Stimulated activated CD4-positive, alpha-beta T cell treated with anti-CD3 and anti-CD28 coated beads, Interleukin-15, amount 100 ng/mL, for 48 hours (primary cell): Measurements from ENCODE around the gene LRP1-AS.

Experiments used
- DNase-seq, 2 donors: peaks; one replicate each; pipeline ENCODE4 v3.0.0-alpha.2; 2020; ENCODE audit warnings: low read depth in 2 of 2

The LRP1-AS gene

GRCh38 chr12:57098546-57098945, 48.9 kb downstream of the LRP1-AS start:
- DNase-seq = no peak

- no peak for DNase-seq
Measured at GRCh38 chr12:57097554-57097835, 49.9 kb downstream of the LRP1-AS start.

DNA sequence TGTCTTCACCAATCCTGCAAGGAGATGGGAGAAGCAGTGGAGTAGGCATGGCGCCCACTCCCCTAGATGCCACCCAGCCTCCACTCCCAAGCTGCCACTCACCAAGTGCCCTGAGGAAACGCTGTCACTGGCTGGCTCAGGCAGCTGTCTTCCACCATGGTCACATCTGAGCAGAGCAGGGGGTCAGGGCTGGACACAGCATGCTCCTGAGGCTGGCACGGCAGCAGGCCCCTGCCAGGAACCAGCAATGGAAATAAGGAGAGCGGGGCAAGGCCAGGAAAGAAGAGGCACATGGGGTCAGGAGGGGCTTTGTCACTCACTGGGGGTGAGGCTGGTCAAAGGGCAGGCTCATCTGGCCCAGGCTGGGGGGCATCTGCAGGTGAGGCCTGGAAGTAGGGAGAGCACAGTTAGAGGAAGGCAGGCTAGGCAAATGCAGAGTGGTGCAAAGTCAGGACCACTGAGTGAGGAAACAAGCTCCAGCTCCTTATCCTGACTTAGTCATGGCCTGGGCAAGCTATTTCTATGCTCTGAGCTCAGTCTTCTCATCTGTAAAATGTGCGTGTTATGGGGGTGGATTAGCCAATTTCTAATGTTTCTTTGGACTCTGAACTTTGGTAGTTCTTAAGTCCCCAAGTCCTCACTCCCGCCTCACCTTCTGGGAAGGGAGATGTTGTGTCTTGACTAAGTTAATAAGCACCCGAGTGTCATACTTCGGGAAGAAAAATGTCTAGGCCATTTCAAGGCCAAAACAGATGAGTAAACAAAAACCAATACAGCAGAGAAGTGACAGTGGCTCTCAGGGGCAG, 50.5 kb downstream of the LRP1-AS start:
- no peak for DNase-seq

- no peak for DNase-seq
Measured at GRCh38 chr12:57096099-57096572, 51.3 kb downstream of the LRP1-AS start.

GRCh38 chr12:57095440-57095839, 52.0 kb downstream of the LRP1-AS start:
- no peak for DNase-seq
